ENCODE measurements around the gene THSD7A.

GRCh38 chr7:11819271-11819670 lies 12.7 kb downstream of the THSD7A start:
- TF ChIP-seq POLR2A (IDR thresholded peaks at IDR 0.05) (no peak), EP300 (IDR thresholded peaks at IDR 0.05) (no peak)

All from tibial nerve (tissue), 3 donors.